ENCODE data around the gene PET100.
"Not testable (repeated sequence)": the region's sequence is repeated elsewhere in the genome, so short reads cannot be mapped to it uniquely, and the experiment has no call there.

Gene PET100

GRCh38 chr19:7635670-7636069, 6.1 kb downstream of the PET100 start:
- no peak for DNase-seq

DNA sequence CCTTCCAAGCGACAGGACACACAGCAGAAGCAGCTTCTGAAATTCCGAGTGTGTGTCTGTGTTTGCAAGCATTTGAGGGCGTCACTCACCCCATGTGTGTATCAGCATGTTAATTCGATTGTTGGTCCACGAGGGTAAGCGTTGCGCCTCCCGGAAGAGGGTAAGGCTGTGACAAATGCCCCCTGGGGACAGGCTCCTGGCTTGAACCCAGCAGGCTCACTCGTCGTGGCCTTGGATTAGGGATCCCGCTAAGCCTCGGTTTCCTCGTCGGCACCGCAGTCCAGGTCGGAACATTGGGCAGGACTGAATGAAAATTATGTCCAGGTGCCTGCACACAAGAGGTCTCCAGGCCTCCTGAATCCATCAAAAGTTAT, 6.7 kb downstream of the PET100 start:
- no peak for DNase-seq

DNA sequence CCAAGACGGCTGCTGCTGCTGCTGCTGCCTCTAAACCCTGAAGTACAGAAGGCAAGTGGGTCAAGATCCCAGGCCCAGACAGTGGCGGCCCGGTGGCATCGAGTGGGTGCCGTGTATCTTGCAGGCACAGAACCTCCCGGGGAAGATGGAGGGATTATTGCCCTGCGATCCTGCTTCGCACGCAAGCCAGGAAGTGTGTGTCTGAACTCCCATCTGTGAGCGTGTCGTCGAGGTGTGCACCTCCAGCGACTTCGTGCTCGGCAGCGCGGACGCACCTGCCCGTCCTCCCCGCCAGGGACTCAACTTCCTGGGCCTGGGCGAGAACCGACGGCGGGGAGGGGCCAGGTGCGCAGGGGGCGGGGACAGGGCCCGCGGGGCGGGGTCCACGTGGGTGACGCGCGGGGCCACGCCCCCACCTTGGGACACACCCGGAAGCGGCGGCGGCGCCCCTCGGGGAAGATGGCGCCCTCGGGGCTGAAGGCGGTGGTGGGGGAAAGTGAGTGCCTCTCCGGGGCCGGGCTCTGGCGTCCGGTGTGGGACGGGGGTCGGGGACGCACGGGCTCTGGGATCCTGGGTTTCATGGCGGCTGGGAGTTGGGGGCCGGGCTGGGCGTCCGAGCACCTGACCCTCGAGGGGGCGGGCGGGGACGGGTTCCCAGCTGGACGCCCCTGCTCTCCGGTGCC, 7.2 kb downstream of the PET100 start, which contains the start of gene STXBP2:
STXBP2 (plus strand) TSS at position 420 of the 683 bp plus-strand sequence; CDS start at position 460, 40 bp downstream.
- DNase-seq: peak; percentile 92

DNA sequence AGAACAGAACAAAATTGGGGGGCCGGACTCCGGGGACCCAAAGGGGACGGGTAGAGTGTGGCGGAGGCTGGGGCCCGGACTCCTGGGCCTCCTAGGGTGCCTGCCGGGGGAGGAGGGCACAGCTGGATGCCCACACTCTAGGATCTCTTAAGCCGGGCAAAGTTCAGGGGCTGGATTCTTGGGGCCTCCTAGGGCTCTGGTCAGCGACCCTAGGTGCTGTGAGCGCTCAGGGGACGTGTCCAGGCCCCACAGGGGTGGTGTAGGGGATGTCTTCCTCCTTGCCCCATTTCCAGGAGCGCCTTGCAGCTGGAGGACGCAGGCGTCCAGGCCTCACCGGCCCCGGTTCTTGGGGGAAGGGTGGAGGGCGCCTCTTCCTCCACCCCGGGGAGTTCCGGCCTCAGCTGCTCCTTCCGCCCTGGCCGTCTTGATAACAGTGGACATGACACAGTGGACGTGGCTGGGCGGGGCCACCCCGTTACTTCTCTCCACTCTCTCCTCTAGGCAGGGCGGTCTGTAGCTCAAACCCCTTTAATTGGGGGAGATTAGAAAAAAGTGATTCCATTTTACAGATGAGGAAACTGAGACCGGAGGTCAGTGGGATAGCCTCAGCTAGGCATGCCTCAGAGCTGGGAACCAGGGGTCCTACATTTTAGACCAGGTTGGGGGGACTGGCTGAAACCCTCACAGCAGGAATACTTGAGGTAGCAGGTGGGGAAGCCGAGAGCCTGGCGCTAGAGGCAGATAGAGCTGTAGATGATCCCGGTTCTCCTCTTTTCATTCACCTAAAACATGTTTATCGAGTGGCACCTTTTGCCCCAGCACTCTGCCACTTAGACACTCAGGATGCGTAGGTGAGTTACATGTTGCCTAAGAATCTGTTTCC, 8.0 kb downstream of the PET100 start:
- DNase-seq: no peak

GRCh38 chr19:7638802-7639465, 9.3 kb downstream of the PET100 start:
- DNase-seq: no peak

GRCh38 chr19:7639863-7640348, 10.3 kb downstream of the PET100 start:
- DNase-seq: no peak

DNA sequence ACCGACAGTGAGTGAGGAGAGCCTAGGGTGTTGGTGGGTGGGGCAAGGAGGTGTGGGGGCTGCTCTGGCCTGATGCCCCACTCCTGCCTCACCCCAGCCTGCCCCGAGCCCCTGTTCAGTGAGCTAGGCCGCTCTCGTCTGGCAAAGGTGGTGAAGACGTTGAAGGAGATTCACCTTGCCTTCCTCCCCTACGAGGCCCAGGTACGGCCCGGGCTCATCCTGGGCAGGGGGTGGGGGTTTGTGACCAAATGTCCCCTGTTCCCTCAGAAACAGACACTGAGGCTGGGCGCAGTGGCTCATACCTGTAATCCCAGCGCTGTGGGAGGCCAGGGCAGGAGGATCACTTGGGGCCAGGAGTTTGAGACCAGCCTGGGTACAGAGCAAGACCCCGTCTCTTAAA, 11.2 kb downstream of the PET100 start:
- no peak for DNase-seq

DNA sequence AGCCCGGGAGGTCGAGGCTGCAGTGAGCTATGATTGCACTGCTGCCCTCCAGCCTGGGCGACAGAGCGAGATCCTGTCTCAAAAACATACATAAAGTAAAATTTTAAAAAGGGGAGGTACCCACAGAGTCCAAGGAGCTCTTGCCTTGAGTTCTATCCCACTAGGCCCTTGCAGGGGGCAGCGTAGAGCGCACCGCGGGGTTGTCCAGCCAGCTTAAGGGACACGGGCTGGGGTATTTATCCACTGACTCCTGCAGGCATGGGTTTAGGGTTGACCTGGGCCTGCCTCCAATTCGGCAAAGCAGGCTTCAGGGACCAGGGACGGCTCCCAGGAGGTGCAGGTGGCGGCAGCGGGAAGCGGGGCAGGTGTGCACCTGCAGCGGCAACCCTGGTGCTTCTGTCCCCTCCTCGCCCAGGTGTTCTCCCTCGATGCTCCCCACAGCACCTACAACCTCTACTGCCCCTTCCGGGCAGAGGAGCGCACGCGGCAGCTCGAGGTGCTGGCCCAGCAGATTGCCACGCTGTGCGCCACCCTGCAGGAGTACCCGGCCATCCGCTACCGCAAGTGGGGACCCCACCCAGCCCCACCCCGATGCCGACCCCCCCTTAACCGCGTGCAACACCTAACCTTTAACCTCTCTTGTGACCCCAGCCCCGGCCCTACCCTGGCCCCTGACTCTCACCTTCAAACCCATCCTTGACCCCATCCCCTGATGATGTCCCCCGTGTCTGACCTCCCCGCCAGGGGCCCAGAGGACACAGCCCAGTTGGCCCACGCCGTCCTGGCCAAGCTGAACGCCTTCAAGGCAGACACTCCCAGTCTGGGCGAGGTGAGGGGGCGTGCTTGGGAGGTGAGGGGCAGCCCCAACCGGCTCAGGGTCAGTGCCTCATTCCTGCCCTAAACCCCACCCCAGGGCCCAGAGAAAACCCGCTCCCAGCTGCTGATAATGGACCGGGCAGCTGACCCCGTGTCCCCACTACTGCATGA, 12.0 kb downstream of the PET100 start:
- no peak for DNase-seq

GRCh38 chr19:7642295-7643030, 12.9 kb downstream of the PET100 start:
- no peak for DNase-seq

GRCh38 chr19:7643031-7643415, 13.4 kb downstream of the PET100 start:
- DNase-seq: no peak

DNA sequence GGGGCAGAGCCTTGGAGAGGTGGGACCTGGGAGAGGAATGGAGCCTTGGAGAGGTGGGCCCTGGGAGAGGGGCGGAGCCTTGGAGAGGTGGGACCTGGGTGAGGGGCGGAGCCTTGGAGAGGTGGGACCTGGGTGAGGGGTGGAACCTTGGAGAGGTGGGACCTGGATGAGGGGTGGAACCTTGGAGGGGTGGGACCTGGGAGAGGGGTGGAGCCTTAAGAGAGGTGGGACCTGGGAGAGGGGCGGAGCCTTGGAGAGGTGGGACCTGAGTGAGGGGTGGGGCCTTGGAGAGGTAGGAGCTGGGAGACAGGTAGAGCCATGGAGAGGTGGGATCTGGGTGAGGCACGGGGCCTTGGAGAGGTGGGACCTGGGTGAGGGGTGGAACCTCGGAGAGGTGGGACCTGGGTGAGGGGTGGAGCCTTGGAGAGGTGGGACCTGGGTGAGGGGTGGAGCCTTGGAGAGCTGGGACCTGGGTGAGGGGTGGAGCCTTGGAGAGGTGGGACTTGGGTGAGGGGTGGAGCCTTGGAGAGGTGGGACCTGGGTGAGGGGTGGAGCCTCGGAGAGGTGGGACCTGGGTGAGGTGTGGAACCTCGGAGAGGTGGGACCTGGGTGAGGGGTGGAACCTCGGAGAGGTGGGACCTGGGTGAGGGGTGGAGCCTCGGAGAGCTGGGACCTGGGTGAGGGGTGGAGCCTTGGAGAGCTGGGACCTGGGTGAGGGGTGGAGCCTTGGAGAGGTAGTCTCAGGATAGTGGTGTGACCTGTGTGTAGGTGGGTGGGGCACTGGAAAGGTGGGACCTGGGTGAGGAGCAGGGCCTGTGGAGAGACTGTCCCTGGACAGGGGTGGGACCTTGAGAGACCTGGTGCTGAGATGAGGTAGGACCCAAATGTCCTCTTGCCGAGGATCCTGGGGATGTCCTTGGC, 14.3 kb downstream of the PET100 start:
- not testable (repeated sequence) for DNase-seq

- DNase-seq: no peak
Measured at GRCh38 chr19:7644550-7644877, 14.9 kb downstream of the PET100 start.

DNA sequence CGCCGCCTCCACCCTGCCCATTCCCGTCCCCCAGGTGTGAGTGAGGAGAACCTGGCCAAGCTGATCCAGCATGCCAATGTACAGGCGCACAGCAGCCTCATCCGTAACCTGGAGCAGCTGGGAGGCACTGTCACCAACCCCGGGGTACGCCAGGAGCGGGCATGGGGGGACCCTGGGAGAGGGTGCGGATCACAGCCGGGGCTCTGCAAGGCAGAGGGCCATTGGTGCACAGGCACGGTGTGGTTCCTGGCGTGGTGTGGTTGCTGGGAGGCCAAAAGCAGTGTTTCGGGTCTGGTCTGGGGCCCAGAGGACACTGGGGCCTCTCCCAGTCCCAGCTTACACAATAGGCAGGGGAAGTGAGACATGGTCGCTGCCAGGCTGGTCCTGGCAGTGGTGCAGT, 15.6 kb downstream of the PET100 start:
- no peak for DNase-seq

DNA sequence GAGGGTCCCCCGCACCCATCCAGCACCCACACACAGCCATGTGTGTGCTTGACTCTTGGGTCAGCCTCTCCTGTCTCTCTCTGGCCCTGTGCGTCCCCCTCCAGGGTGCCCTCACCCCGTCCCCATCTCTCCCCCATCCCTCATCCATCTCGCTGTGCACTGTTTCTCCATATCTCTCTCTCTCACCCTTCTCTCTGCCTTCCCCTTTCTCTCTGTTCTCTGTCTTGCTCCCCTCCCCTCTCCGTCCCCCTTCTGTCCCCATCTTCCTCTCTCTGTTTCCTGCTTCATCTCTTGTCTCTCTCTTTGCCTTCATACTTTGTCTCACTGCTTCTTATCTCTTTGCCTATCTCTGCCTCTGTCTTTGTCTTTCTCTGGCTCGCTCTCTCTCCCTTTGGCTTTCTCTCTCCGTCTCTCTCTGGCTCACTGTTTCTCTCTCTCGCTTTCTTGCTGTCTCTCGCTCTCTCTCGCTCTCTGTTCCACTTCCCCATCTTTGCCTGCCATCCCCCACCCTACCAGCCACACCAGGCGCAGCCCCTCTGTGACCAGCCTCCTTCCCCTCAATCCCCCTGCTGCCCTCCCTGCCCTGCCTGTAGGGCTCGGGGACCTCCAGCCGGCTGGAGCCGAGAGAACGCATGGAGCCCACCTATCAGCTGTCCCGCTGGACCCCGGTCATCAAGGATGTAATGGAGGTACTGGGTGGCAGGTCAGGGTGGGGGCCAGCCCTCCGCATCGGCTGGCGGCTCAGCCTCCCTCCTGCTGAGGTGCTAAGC, 16.2 kb downstream of the PET100 start:
- DNase-seq: no peak

DNA sequence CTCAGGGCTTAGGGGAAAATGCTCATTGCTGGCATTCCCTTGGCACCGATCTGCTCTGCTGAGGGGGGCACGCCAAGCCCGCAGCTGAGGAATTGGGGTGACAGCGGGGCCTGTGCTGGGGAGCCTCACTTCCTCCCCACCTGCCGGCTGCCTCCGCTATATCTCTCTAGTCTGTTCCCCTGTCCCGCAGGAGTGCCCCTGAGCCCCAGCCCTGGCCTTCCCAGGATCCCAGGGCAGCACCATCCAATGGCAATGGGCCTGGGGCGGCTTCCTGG, 16.8 kb downstream of the PET100 start:
- DNase-seq: no peak

GRCh38 chr19:7647156-7647555, 17.6 kb downstream of the PET100 start:
- DNase-seq: no peak

GRCh38 chr19:7648265-7649014, 18.8 kb downstream of the PET100 start:
- no peak for DNase-seq

- no peak for DNase-seq
Measured at GRCh38 chr19:7650148-7650547, 20.6 kb downstream of the PET100 start.

DNA sequence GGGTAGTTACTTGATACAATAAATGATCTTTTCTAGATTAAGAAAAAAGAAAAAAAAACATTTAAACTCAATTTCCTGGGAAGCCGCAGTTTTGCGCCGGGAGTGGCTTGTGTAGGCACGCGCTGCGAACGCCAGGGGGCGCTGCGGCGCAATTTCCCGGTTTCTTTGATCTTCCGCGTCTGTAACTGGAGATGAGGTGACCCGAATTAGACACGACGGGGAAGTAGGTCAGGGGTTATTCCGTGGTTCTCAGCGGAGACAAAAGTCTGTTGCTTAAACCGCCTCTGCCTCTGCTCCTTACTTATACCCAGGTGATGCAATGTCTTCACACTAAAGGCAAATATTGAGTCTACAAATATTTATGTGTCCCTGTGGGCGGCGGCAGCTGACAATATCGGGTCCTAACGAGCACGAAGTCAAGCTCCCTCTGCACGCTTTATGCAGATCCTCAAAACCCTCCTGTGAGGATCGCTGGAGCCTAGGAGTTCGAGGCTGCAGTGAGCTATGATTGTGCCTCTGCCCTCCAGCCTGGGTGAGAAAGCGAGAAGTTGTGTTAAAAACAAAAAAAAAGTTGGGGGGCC, 22.6 kb downstream of the PET100 start:
- peak; percentile 83 for DNase-seq
